Endothelial cell of umbilical vein (primary cell): ENCODE measurements around the gene MYO1E. TPM values are rescaled to one million over a fixed set of nuclear protein-coding genes. Genes with fewer than 3 reads are reported as not detected.

Experiments used
- BruUV-seq: library from RNA; stranded (reverse); fragments of 400-500 nt; replicated peaks from 2 replicates; lab custom pipeline; 2021; lab: Mats Ljungman, UMichigan
- CTCF ChIA-PET: fragments of 300-600, 350-600 bp; sonication (Branson Sonifier 250); formaldehyde crosslinking; loops from one replicate; lab custom pipeline; 2021; ENCODE audit warnings: antibody characterized with exemption, inconsistent platforms; lab: Charles Lee
- POLR2A ChIA-PET: fragments of 300-600, 350-600 bp; sonication (Branson Sonifier 250); formaldehyde crosslinking; loops from one replicate; lab custom pipeline; 2021; ENCODE audit warnings: antibody characterized with exemption, inconsistent platforms; lab: Charles Lee
- DNase-seq: peaks from one replicate; pipeline ENCODE4 v3.0.0-alpha.2; 2011; ENCODE audit warnings: low read depth, low spot score
- FAIRE-seq: peaks from 2 replicates; lab custom pipeline; 2011; peaks lifted over from hg19 to GRCh38; lab: Jason Lieb, UNC
- H2AFZ ChIP-seq: 2 replicates; pipeline ENCODE4 v1.6.0; 2012; ENCODE audit warnings: low read depth, low read length, control low read depth, inconsistent platforms
- H3K27ac ChIP-seq: 2 replicates; pipeline ENCODE4 v1.5.1; 2011; ENCODE audit warnings: low read depth, mild to moderate bottlenecking, control low read depth, low read length, moderate library complexity; ENCODE audit not compliant: insufficient read depth
- H3K27me3 ChIP-seq, 2 experiments: 2 replicates each; pipeline versions ENCODE4 v1.6.0 to v1.6.1; 2011; ENCODE audit warnings: low read length in 2 of 2, mixed read lengths in 1 of 2; ENCODE audit not compliant: control insufficient read depth in 2 of 2, insufficient read depth in 2 of 2
- H3K36me3 ChIP-seq, 2 experiments: 2 replicates in 1 of 2; 3 replicates in 1 of 2; pipeline ENCODE4 v1.5.1; 2011; ENCODE audit warnings: low read length in 2 of 2, mild to moderate bottlenecking in 1 of 2, moderate library complexity in 1 of 2; ENCODE audit not compliant: control insufficient read depth in 2 of 2, insufficient read depth in 2 of 2; ENCODE audit errors: extremely low read depth in 1 of 2
- H3K4me1 ChIP-seq: 3 replicates; pipeline ENCODE4 v1.5.1; 2011; ENCODE audit warnings: mild to moderate bottlenecking, low read length; ENCODE audit not compliant: control insufficient read depth, insufficient read depth; ENCODE audit errors: extremely low read depth
- H3K4me2 ChIP-seq: 2 replicates; pipeline ENCODE4 v1.6.1; 2011; ENCODE audit warnings: low read length, control low read depth, mixed read lengths; ENCODE audit not compliant: insufficient read depth
- H3K4me3 ChIP-seq, 3 experiments: fragments of 200-600 bp in 1 of 3; sonication (generic), shearing (Covaris generic) in 1 of 3; replicated peaks in 1 of 3; 2 replicates each; pipeline ENCODE4 v1.5.1; 2011 to 2016; ENCODE audit warnings: control low read depth in 3 of 3, low read length in 3 of 3, mild to moderate bottlenecking in 2 of 3, inconsistent platforms in 1 of 3, low read depth in 1 of 3, moderate library complexity in 1 of 3; ENCODE audit not compliant: insufficient read depth in 1 of 3
- H3K79me2 ChIP-seq: 2 replicates; pipeline ENCODE4 v1.6.0; 2012; ENCODE audit warnings: low read length, inconsistent platforms; ENCODE audit not compliant: control insufficient read depth, insufficient read depth
- H3K9ac ChIP-seq: replicated peaks from 2 replicates; pipeline ENCODE3; 2011; ENCODE audit warnings: low read length, control low read depth; ENCODE audit not compliant: insufficient read depth; ENCODE audit errors: extremely low read depth
- H3K9me1 ChIP-seq: replicated peaks from 3 replicates; pipeline ENCODE4 v1.6.0; 2011; ENCODE audit warnings: mild to moderate bottlenecking, low read length; ENCODE audit not compliant: control insufficient read depth, insufficient read depth; ENCODE audit errors: extremely low read depth
- H3K9me3 ChIP-seq: replicated peaks from 2 replicates; pipeline ENCODE4 v1.5.1; 2012; ENCODE audit warnings: low read length, inconsistent platforms; ENCODE audit not compliant: control insufficient read depth, insufficient read depth
- H4K20me1 ChIP-seq: replicated peaks from 2 replicates; pipeline ENCODE3; 2011; ENCODE audit warnings: mild to moderate bottlenecking, low read length; ENCODE audit not compliant: control insufficient read depth, insufficient read depth; ENCODE audit errors: extremely low read depth
- EZH2 ChIP-seq: IDR thresholded peaks from 2 replicates; pipeline ENCODE4 v1.6.1; 2012; ENCODE audit warnings: borderline replicate concordance, low read depth, mild to moderate bottlenecking, moderate library complexity, low read length, inconsistent platforms; ENCODE audit not compliant: severe bottlenecking
- FOS ChIP-seq: IDR thresholded peaks from 2 replicates; pipeline ENCODE4 v1.6.1; 2011; ENCODE audit warnings: mild to moderate bottlenecking, low read length, moderate library complexity, borderline replicate concordance; ENCODE audit not compliant: insufficient read depth
- GATA2 ChIP-seq: IDR thresholded peaks from 2 replicates; pipeline ENCODE4 v1.7.0; 2011; ENCODE audit warnings: low read depth, mild to moderate bottlenecking, moderate library complexity, mixed read lengths, low read length; ENCODE audit not compliant: insufficient read length, insufficient read depth
- JUN ChIP-seq: IDR thresholded peaks from 2 replicates; pipeline ENCODE4 v1.6.1; 2011; ENCODE audit warnings: borderline replicate concordance, low read depth; ENCODE audit not compliant: insufficient read length, insufficient read depth
- MAX ChIP-seq: IDR thresholded peaks from 2 replicates; pipeline ENCODE4 v1.6.1; 2011; ENCODE audit not compliant: insufficient read depth, insufficient read length
- MYC ChIP-seq: IDR thresholded peaks from one replicate; pipeline ENCODE4 v1.6.1; 2011; ENCODE audit warnings: mild to moderate bottlenecking, low read depth, low read length
- POLR2A ChIP-seq: IDR thresholded peaks from 2 replicates; pipeline ENCODE4 v1.6.1; 2012; ENCODE audit warnings: low read depth, mild to moderate bottlenecking, control low read depth, low read length
- POLR2AphosphoS5 ChIP-seq: IDR thresholded peaks from 2 replicates; pipeline ENCODE4 v1.6.1; 2012; ENCODE audit warnings: low read depth, mild to moderate bottlenecking, control low read depth, low read length, moderate library complexity; ENCODE audit not compliant: insufficient read depth
- dilution Hi-C: fragments of 300-500 bp; cut with MboI; formaldehyde crosslinking; loops from one replicate; pipeline ENCODE4 v1.15.0; 2019; ENCODE audit warnings: low sequenced_read_pairs; ENCODE audit not compliant: extremely low pct_ligation_motif_present
- intact Hi-C: fragments of 100-400 bp; cut with micrococcal nuclease; formaldehyde crosslinking; loops from one replicate; pipeline ENCODE4 v1.10.0; 2022
- polyA plus RNA-seq, 4 experiments: library from polyadenylated mRNA; depleted of rRNA in 3 of 4; stranded (reverse) in 3 of 4; unstranded in 1 of 4; fragments of >200 nt; gene quantifications; 2 replicates each; pipeline versions ENCODE4 v1.2.1 to v1.2.3, GENCODE V29; 2011 to 2012; ENCODE audit warnings: missing spikeins in 1 of 4
- total RNA-seq: library from RNA; stranded (reverse); gene quantifications from 2 replicates; pipeline ENCODE4 v1.2.3, GENCODE V29; 2021
- TF ChIP-seq, protein P1 (sequence below), 2 donors: IDR thresholded peaks; 1 replicate in 1 of 2; 2 replicates in 1 of 2; pipeline ENCODE4 v1.5.1; 2011; ENCODE audit warnings: low read length in 2 of 2, mild to moderate bottlenecking in 2 of 2, moderate library complexity in 2 of 2, control low read depth in 1 of 2, inconsistent platforms in 1 of 2, low read depth in 1 of 2; ENCODE audit not compliant: insufficient read depth in 1 of 2; ENCODE audit errors: extremely low read depth in 1 of 2

The MYO1E gene
- total and polyA plus RNA-seq, 2 donors (not counting 3 experiments of a cell fraction or from before 2014, with no cell fraction given): 31.6 to 218 TPM

GRCh38 chr15:59191855-59192237, 180.8 kb downstream of the MYO1E start:
- ChIA-PET POLR2A (interaction anchor here (0.7 kb wide), 1 partner anchor 15 kb away, joined by 4 read pairs; the partner anchor contains the start of gene LDHAL6B), CTCF (interaction anchor here (1.1 to 1.5 kb wide), 3 partner anchors 16 to 301 kb away, joined by 4 to 8 read pairs (median 5); no protein-coding TSS in a partner anchor)
- intact Hi-C loops: loop anchor here (2.0 kb wide), 1 partner anchor 41 kb away; no protein-coding TSS in a partner anchor
- dilution Hi-C loops: no loop called here
- Histone ChIP-seq H3K4me3 (peak overlapping the region in 1 of 3 experiments; percentile 1), H3K9me3 (no peaks in the 10 kb centered on the region), H4K20me1 (no peaks in the 10 kb centered on the region), H3K4me1 (peaks cover 27% of the 10 kb centered on the region), H3K9ac (peak overlapping the region; percentile 55), H3K36me3 (peaks cover 19 to 30% of the 10 kb centered on the region in 2 experiments), H3K9me1 (no peaks in the 10 kb centered on the region), H3K27me3 (no peaks in the 10 kb centered on the region), H3K27ac (peak overlapping the region; percentile 87), H3K79me2 (no peaks in the 10 kb centered on the region), H3K4me2 (peak overlapping the region; percentile 85), H2AFZ (no peak overlapping the region)
- no peak for TF ChIP-seq GATA2
- TF ChIP-seq FOS: peak; percentile 55
- BruUV-seq: no TSS peak
- DNase-seq (peak; percentile 75), FAIRE-seq (no peak)

- Histone ChIP-seq H3K9me1 (no peaks in the 10 kb centered on the region), H3K36me3 (peaks cover 21 to 27% of the 10 kb centered on the region in 2 experiments), H3K9me3 (no peaks in the 10 kb centered on the region), H3K4me3 (no peak overlapping the region), H2AFZ (no peak overlapping the region), H3K27me3 (no peaks in the 10 kb centered on the region), H3K79me2 (no peaks in the 10 kb centered on the region), H3K4me2 (no peak overlapping the region), H3K27ac (no peak overlapping the region), H4K20me1 (no peaks in the 10 kb centered on the region), H3K9ac (no peak overlapping the region), H3K4me1 (peaks cover 27% of the 10 kb centered on the region)
- no TSS peak for BruUV-seq
- DNase-seq (no peak), FAIRE-seq (no peak)
- ChIA-PET CTCF (no interaction called here), POLR2A (no interaction called here)
- intact Hi-C loops: no loop called here
- TF ChIP-seq POLR2A: no peak
- no peak for TF ChIP-seq POLR2AphosphoS5
- TF ChIP-seq MYC: no peak
- TF ChIP-seq MAX: no peak
- TF ChIP-seq EZH2: no peak
- TF ChIP-seq, protein P1, sequence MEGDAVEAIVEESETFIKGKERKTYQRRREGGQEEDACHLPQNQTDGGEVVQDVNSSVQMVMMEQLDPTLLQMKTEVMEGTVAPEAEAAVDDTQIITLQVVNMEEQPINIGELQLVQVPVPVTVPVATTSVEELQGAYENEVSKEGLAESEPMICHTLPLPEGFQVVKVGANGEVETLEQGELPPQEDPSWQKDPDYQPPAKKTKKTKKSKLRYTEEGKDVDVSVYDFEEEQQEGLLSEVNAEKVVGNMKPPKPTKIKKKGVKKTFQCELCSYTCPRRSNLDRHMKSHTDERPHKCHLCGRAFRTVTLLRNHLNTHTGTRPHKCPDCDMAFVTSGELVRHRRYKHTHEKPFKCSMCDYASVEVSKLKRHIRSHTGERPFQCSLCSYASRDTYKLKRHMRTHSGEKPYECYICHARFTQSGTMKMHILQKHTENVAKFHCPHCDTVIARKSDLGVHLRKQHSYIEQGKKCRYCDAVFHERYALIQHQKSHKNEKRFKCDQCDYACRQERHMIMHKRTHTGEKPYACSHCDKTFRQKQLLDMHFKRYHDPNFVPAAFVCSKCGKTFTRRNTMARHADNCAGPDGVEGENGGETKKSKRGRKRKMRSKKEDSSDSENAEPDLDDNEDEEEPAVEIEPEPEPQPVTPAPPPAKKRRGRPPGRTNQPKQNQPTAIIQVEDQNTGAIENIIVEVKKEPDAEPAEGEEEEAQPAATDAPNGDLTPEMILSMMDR (IDR thresholded peaks at IDR 0.05; ENCODE audit: extremely low read depth in 1 of 2, insufficient read depth in 1 of 2, low read depth in 1 of 2, low read length in 2 of 2): no peak
- no peak for TF ChIP-seq GATA2
- TF ChIP-seq FOS: no peak
- TF ChIP-seq JUN: no peak
- dilution Hi-C loops: no loop called here
These were observed 182.4 kb downstream of the MYO1E start for GRCh38 chr15:59190291-59190690.
